ENCODE measurements around the gene KRT9.
"Not testable (repeated sequence)": the region's sequence is repeated elsewhere in the genome, so short reads cannot be mapped to it uniquely, and the experiment has no call there.

The KRT9 gene

GRCh38 chr17:41602524-41602923, 30.7 kb upstream of the KRT9 start:
- DNase-seq (ENCODE audit: low read depth in 1 of 2, low spot score in 1 of 2): no peak

GRCh38 chr17:41600318-41600717, 28.5 kb upstream of the KRT9 start:
- no peak for DNase-seq (ENCODE audit: low read depth in 1 of 2, low spot score in 1 of 2)

GRCh38 chr17:41599680-41600079, 27.8 kb upstream of the KRT9 start:
- DNase-seq (ENCODE audit: low read depth in 1 of 2, low spot score in 1 of 2): no peak

GRCh38 chr17:41595585-41595984, 23.7 kb upstream of the KRT9 start:
- DNase-seq (ENCODE audit: low read depth in 1 of 2, low spot score in 1 of 2): no peak

GRCh38 chr17:41594363-41594915, 22.6 kb upstream of the KRT9 start:
- DNase-seq (ENCODE audit: low read depth in 1 of 2, low spot score in 1 of 2): no peak

GRCh38 chr17:41593306-41593981, 21.6 kb upstream of the KRT9 start:
- DNase-seq (ENCODE audit: low read depth in 1 of 2, low spot score in 1 of 2): no peak

- DNase-seq (ENCODE audit: low read depth in 1 of 2, low spot score in 1 of 2): no peak
Observed at GRCh38 chr17:41592601-41593305, 20.9 kb upstream of the KRT9 start.

GRCh38 chr17:41589301-41589700, 17.4 kb upstream of the KRT9 start:
- DNase-seq (ENCODE audit: low read depth in 1 of 2, low spot score in 1 of 2): no peak

- DNase-seq (ENCODE audit: low read depth in 1 of 2, low spot score in 1 of 2): no peak
Observed at GRCh38 chr17:41588126-41588810, 16.4 kb upstream of the KRT9 start.

- no peak for DNase-seq (ENCODE audit: low read depth in 1 of 2, low spot score in 1 of 2)
Observed at GRCh38 chr17:41586863-41587495, 15.1 kb upstream of the KRT9 start, which contains the start of gene KRT14. TSS of gene KRT14 (minus strand) at chr17:41586895. CDS start at chr17:41586834, 61 bp downstream.

- DNase-seq (ENCODE audit: low read depth in 1 of 2, low spot score in 1 of 2): no peak
Observed at GRCh38 chr17:41585301-41586056, 13.6 kb upstream of the KRT9 start.

- DNase-seq (ENCODE audit: low read depth in 1 of 2, low spot score in 1 of 2): not testable (repeated sequence)
Observed at GRCh38 chr17:41584331-41584927, 12.6 kb upstream of the KRT9 start.

GRCh38 chr17:41583137-41584127, 11.6 kb upstream of the KRT9 start:
- no peak for DNase-seq (ENCODE audit: low read depth in 1 of 2, low spot score in 1 of 2)

- DNase-seq (ENCODE audit: low read depth in 1 of 2, low spot score in 1 of 2): not testable (repeated sequence)
Observed at GRCh38 chr17:41582061-41582968, 10.5 kb upstream of the KRT9 start.

GRCh38 chr17:41581366-41582060, 9.7 kb upstream of the KRT9 start:
- no peak for DNase-seq (ENCODE audit: low read depth in 1 of 2, low spot score in 1 of 2)

- no peak for DNase-seq (ENCODE audit: low read depth in 1 of 2, low spot score in 1 of 2)
Observed at GRCh38 chr17:41580687-41581365, 9.0 kb upstream of the KRT9 start.

- DNase-seq (ENCODE audit: low read depth in 1 of 2, low spot score in 1 of 2): no peak
Observed at GRCh38 chr17:41580244-41580575, 8.4 kb upstream of the KRT9 start.
